Upper lobe of right lung (tissue), 1 donor: Measurements from ENCODE around the gene PANX1. TPM values are rescaled to one million over a fixed set of nuclear protein-coding genes. Genes with fewer than 3 reads are reported as not detected.

Source experiments
- ATAC-seq: fragments of 200-7000 bp; cut with Tn5 transposase; one replicate; pipeline ENCODE4 v1.9.1; 2020; ENCODE audit warnings: mild to moderate bottlenecking, moderate library complexity
- DNase-seq: peaks from one replicate; pipeline ENCODE4 v3.0.0-alpha.2; 2020
- H3K27ac ChIP-seq: fragments of 200-600 bp; one replicate; pipeline ENCODE4 v1.8.0; 2022
- H3K27me3 ChIP-seq: fragments of 200-600 bp; one replicate; pipeline ENCODE4 v1.8.0; 2022; ENCODE audit warnings: mild to moderate bottlenecking
- H3K36me3 ChIP-seq: fragments of 200-600 bp; one replicate; pipeline ENCODE4 v1.8.0; 2022
- H3K4me1 ChIP-seq: fragments of 200-600 bp; one replicate; pipeline ENCODE4 v1.8.0; 2022
- H3K4me3 ChIP-seq: fragments of 200-600 bp; one replicate; pipeline ENCODE4 v1.8.0; 2022; ENCODE audit warnings: mild to moderate bottlenecking
- H3K9me3 ChIP-seq: fragments of 200-600 bp; one replicate; pipeline ENCODE4 v1.8.0; 2022
- intact Hi-C: fragments of 100-400 bp; cut with DNase I; formaldehyde crosslinking; loops from one replicate; pipeline ENCODE4 v1.11.0; 2022
- total RNA-seq: library from RNA; stranded (reverse); fragmentation: NEBNext Ultra II Directional; extraction: Animal tissue kit (Norgen Biotek cat#: 25700); gene quantifications from one replicate; pipeline ENCODE4 v1.2.1, GENCODE V29; 2021
- TF ChIP-seq, protein P1 (sequence below): fragments of 200-600 bp; IDR thresholded peaks from one replicate; pipeline ENCODE4 v1.8.0; 2022; ENCODE audit warnings: antibody characterized with exemption
- donor health status: DM: no; HTN: yes; CAD: no; lungs with severe emphysema.

The PANX1 gene
- total RNA-seq, 1 donor from 2014 or later: 20.0 TPM

- H3K27me3 ChIP-seq: no peaks in the 10 kb centered on the region
- intact Hi-C loops: no loop called here
- DNase-seq: no peak
- ATAC-seq: no peak
- TF ChIP-seq, protein P1, sequence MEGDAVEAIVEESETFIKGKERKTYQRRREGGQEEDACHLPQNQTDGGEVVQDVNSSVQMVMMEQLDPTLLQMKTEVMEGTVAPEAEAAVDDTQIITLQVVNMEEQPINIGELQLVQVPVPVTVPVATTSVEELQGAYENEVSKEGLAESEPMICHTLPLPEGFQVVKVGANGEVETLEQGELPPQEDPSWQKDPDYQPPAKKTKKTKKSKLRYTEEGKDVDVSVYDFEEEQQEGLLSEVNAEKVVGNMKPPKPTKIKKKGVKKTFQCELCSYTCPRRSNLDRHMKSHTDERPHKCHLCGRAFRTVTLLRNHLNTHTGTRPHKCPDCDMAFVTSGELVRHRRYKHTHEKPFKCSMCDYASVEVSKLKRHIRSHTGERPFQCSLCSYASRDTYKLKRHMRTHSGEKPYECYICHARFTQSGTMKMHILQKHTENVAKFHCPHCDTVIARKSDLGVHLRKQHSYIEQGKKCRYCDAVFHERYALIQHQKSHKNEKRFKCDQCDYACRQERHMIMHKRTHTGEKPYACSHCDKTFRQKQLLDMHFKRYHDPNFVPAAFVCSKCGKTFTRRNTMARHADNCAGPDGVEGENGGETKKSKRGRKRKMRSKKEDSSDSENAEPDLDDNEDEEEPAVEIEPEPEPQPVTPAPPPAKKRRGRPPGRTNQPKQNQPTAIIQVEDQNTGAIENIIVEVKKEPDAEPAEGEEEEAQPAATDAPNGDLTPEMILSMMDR: no peak
- peaks cover 35% of the 10 kb centered on the region for H3K36me3 ChIP-seq
- peak overlapping the region; percentile 27 for H3K4me3 ChIP-seq
- H3K4me1 ChIP-seq: peaks cover 10% of the 10 kb centered on the region
- H3K9me3 ChIP-seq: no peaks in the 10 kb centered on the region
- H3K27ac ChIP-seq: peak overlapping the region; percentile 58
Measured at GRCh38 chr11:94184362-94184761, 55.7 kb downstream of the PANX1 start.

DNA sequence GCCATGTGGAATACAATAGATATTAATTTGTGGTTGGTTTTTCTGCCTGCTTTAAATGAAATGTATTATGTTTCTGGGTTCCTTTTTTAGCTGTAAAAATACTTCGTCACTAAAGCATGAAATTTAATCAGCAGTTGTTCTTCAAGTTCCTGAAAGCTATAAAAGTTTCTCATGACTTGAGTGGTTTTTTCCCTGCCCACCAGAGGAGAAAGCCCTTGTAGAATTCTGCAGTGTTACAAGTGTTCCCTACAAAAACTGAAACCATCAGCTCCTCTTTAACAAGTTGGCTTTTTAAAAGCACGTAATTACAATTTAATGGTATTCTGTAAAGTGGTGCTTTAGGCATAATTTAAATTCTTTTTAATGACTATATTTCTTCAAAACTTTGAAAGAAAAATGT lies 56.2 kb downstream of the PANX1 start:
- H3K27me3 ChIP-seq: no peaks in the 10 kb centered on the region
- no peaks in the 10 kb centered on the region for H3K9me3 ChIP-seq
- H3K27ac ChIP-seq: no peak overlapping the region
- peaks cover 10% of the 10 kb centered on the region for H3K4me1 ChIP-seq
- ATAC-seq (no peak), DNase-seq (no peak)
- TF ChIP-seq, protein P1: no peak
- intact Hi-C loops: no loop called here
- H3K4me3 ChIP-seq: no peak overlapping the region
- H3K36me3 ChIP-seq: peaks cover 31% of the 10 kb centered on the region

GRCh38 chr11:94185416-94186084 lies 56.9 kb downstream of the PANX1 start:
- TF ChIP-seq, protein P1: no peak
- Histone ChIP-seq H3K4me1 (peaks cover 10% of the 10 kb centered on the region), H3K36me3 (peaks cover 24% of the 10 kb centered on the region), H3K27me3 (no peaks in the 10 kb centered on the region), H3K9me3 (no peaks in the 10 kb centered on the region), H3K27ac (no peak overlapping the region), H3K4me3 (no peak overlapping the region)
- no peak for ATAC-seq
- DNase-seq: no peak
- intact Hi-C loops: no loop called here

GRCh38 chr11:94186342-94187203 lies 57.9 kb downstream of the PANX1 start:
- Histone ChIP-seq H3K4me3 (no peak overlapping the region), H3K4me1 (peaks cover 10% of the 10 kb centered on the region), H3K9me3 (no peaks in the 10 kb centered on the region), H3K27ac (no peak overlapping the region), H3K27me3 (no peaks in the 10 kb centered on the region), H3K36me3 (peaks cover 14% of the 10 kb centered on the region)
- TF ChIP-seq, protein P1: no peak
- DNase-seq: no peak
- ATAC-seq: no peak
- intact Hi-C loops: no loop called here

DNA sequence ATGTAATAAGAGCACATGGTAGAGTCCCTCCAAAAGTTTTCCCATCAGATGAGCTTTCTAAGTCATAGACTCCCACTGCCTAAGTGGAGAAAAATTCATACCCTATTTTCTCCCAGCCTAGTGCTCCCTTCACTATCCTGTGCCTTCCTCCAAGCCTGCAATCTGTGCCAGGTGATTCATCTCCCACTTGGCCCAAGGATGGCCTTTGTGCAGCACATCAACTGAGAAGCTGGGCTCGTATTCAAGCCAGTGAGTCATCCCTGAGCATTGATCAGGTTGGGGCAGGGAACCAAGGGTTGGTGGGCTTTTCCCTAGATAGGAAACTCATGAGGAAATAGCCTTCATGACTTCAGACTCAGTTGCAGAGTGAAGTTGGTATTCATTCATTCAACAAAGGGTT lies 64.6 kb downstream of the PANX1 start:
- ATAC-seq (peak; percentile 10), DNase-seq (no peak)
- intact Hi-C loops: no loop called here
- H3K4me1 ChIP-seq: no peaks in the 10 kb centered on the region
- TF ChIP-seq, protein P1: no peak
- H3K9me3 ChIP-seq: no peaks in the 10 kb centered on the region
- no peaks in the 10 kb centered on the region for H3K36me3 ChIP-seq
- no peaks in the 10 kb centered on the region for H3K27me3 ChIP-seq
- no peak overlapping the region for H3K27ac ChIP-seq
- H3K4me3 ChIP-seq: no peak overlapping the region
